Hepatocyte (in vitro differentiated cells): Measurements from ENCODE around the gene SHCBP1L. TPM values are rescaled to one million over a fixed set of nuclear protein-coding genes. Genes with fewer than 3 reads are reported as not detected.

Experiments
- DNase-seq: peaks from one replicate; pipeline ENCODE4 v3.0.0-alpha.2; 2016; ENCODE audit warnings: low spot score
- H2AFZ ChIP-seq: fragments of 200-600 bp; sonication (generic); 2 replicates; pipeline ENCODE4 v1.6.0; 2016; ENCODE audit warnings: antibody characterized with exemption, mild to moderate bottlenecking
- H3K27ac ChIP-seq: fragments of 200-600 bp; sonication (generic); 2 replicates; pipeline ENCODE4 v1.5.1; 2016; ENCODE audit warnings: mild to moderate bottlenecking
- H3K27me3 ChIP-seq: fragments of 200-600 bp; sonication (generic); 2 replicates; pipeline ENCODE4 v1.6.1; 2016
- H3K36me3 ChIP-seq: fragments of 200-600 bp; sonication (generic); replicated peaks from 2 replicates; pipeline ENCODE4 v1.5.1; 2016; ENCODE audit warnings: low read depth; ENCODE audit not compliant: insufficient read depth
- H3K4me1 ChIP-seq: fragments of 200-600 bp; sonication (generic); 2 replicates; pipeline ENCODE4 v1.5.1; 2016; ENCODE audit warnings: mild to moderate bottlenecking, moderate library complexity; ENCODE audit not compliant: insufficient read depth
- H3K4me2 ChIP-seq: fragments of 200-600 bp; sonication (generic); 2 replicates; pipeline ENCODE4 v1.6.0; 2016
- H3K4me3 ChIP-seq: fragments of 200-600 bp; sonication (generic); 2 replicates; pipeline ENCODE4 v1.5.1; 2016; ENCODE audit warnings: mild to moderate bottlenecking
- H3K79me2 ChIP-seq: fragments of 200-600 bp; sonication (generic); 2 replicates; pipeline ENCODE4 v1.6.0; 2017; ENCODE audit warnings: mild to moderate bottlenecking
- H3K9me2 ChIP-seq: fragments of 200-600 bp; sonication (generic); replicated peaks from 2 replicates; pipeline ENCODE4 v1.6.0; 2017; ENCODE audit warnings: mild to moderate bottlenecking; ENCODE audit not compliant: insufficient read depth
- H3K9me3 ChIP-seq: fragments of 200-600 bp; sonication (generic); 2 replicates; pipeline ENCODE4 v1.5.1; 2016; ENCODE audit warnings: low read depth, mild to moderate bottlenecking
- H4K20me1 ChIP-seq: fragments of 200-600 bp; sonication (generic); 2 replicates; pipeline ENCODE4 v1.6.0; 2016; ENCODE audit warnings: mild to moderate bottlenecking; ENCODE audit not compliant: insufficient read depth, poor library complexity, severe bottlenecking
- CTCF ChIP-seq: fragments of 200-600 bp; sonication (generic); IDR thresholded peaks from 2 replicates; pipeline ENCODE4 v1.5.1; 2016; ENCODE audit warnings: antibody characterized with exemption, mild to moderate bottlenecking; ENCODE audit not compliant: poor library complexity
- EZH2 ChIP-seq: fragments of 200-600 bp; sonication (generic); IDR thresholded peaks from 2 replicates; pipeline ENCODE4 v1.6.1; 2016; ENCODE audit warnings: antibody characterized with exemption, mild to moderate bottlenecking, borderline replicate concordance
- EZH2phosphoT487 ChIP-seq: fragments of 200-600 bp; sonication (generic); IDR thresholded peaks from one replicate; pipeline ENCODE4 v1.6.1; 2018; ENCODE audit warnings: antibody characterized with exemption, mild to moderate bottlenecking, low read depth, moderate library complexity; ENCODE audit not compliant: unreplicated experiment, severe bottlenecking
- WGBS: methylation state at CpG from one replicate; pipeline ENCODE4 v1.1.6; 2016; ENCODE audit warnings: low lambda C conversion rate; ENCODE audit errors: missing lambda C conversion rate; 5-methylcytosine and 5-hydroxymethylcytosine counted together
- polyA plus RNA-seq: library from polyadenylated mRNA; unstranded; fragments of >200 nt; fragmentation: Nextera tagmentation; extraction: Ambion mirVana; gene quantifications from 2 replicates; pipeline ENCODE4 v1.2.1, GENCODE V29; 2016
- total RNA-seq: library from RNA; depleted of rRNA; stranded (reverse); fragments of >200 nt; gene quantifications from 2 replicates; pipeline ENCODE4 v1.2.3, GENCODE V29; 2014

The SHCBP1L gene
- total and polyA plus RNA-seq, 2 experiments from 2014 or later = not detected

- H3K79me2 ChIP-seq = no peaks in the 10 kb centered on the region
- no peaks in the 10 kb centered on the region for H3K9me2 ChIP-seq
- H2AFZ ChIP-seq = no peak overlapping the region
- WGBS = 89% methylated on average over 6 of the region's 6 CpGs
- H3K36me3 ChIP-seq = no peaks in the 10 kb centered on the region
- peaks cover 4% of the 10 kb centered on the region for H3K4me1 ChIP-seq
- no peaks in the 10 kb centered on the region for H3K9me3 ChIP-seq
- H4K20me1 ChIP-seq = no peaks in the 10 kb centered on the region
- H3K27ac ChIP-seq = no peak overlapping the region
- no peak overlapping the region for H3K4me3 ChIP-seq
- H3K4me2 ChIP-seq = no peak overlapping the region
- no peaks in the 10 kb centered on the region for H3K27me3 ChIP-seq
- no peak for DNase-seq
- TF ChIP-seq CTCF (no peak), EZH2 (no peak), EZH2phosphoT487 (no peak)
Measured at GRCh38 chr1:182972829-182973228, 19.9 kb upstream of the SHCBP1L start.

- no peak for TF ChIP-seq EZH2
- TF ChIP-seq CTCF = no peak
- TF ChIP-seq EZH2phosphoT487 = no peak
- Histone ChIP-seq H3K4me3 (no peak overlapping the region), H3K27me3 (no peaks in the 10 kb centered on the region), H3K27ac (no peak overlapping the region), H3K9me3 (no peaks in the 10 kb centered on the region), H3K9me2 (no peaks in the 10 kb centered on the region), H2AFZ (peak overlapping the region; percentile 21), H3K4me1 (peaks cover 4% of the 10 kb centered on the region), H4K20me1 (no peaks in the 10 kb centered on the region), H3K79me2 (no peaks in the 10 kb centered on the region), H3K4me2 (no peak overlapping the region), H3K36me3 (no peaks in the 10 kb centered on the region)
- no peak for DNase-seq
- WGBS = 65% methylated on average over 2 of the region's 2 CpGs
Measured at GRCh38 chr1:182972231-182972630, 19.3 kb upstream of the SHCBP1L start.

- no peaks in the 10 kb centered on the region for H3K9me3 ChIP-seq
- peak overlapping the region; percentile 21 for H2AFZ ChIP-seq
- H3K9me2 ChIP-seq = no peaks in the 10 kb centered on the region
- WGBS = 80% methylated on average over 1 of the region's 1 CpG
- H3K4me2 ChIP-seq = no peak overlapping the region
- H4K20me1 ChIP-seq = no peaks in the 10 kb centered on the region
- H3K4me3 ChIP-seq = no peak overlapping the region
- no peaks in the 10 kb centered on the region for H3K79me2 ChIP-seq
- no peaks in the 10 kb centered on the region for H3K27me3 ChIP-seq
- no peak for TF ChIP-seq EZH2
- TF ChIP-seq EZH2phosphoT487 = no peak
- TF ChIP-seq CTCF = no peak
- no peaks in the 10 kb centered on the region for H3K36me3 ChIP-seq
- no peak for DNase-seq
- H3K27ac ChIP-seq = no peak overlapping the region
- H3K4me1 ChIP-seq = peaks cover 4% of the 10 kb centered on the region
Measured at GRCh38 chr1:182971219-182971618, 18.3 kb upstream of the SHCBP1L start.
